ENCODE data around the gene FGD3. TPM values are rescaled to one million over a fixed set of nuclear protein-coding genes. Genes with fewer than 3 reads are reported as not detected.

FGD3 gene
- total and polyA plus RNA-seq, 9 of the 15 experiments (the other 6 are each of a cell fraction or from before 2014, with no cell fraction given): 0.07 to 1.3 (median 0.29) TPM

DNA sequence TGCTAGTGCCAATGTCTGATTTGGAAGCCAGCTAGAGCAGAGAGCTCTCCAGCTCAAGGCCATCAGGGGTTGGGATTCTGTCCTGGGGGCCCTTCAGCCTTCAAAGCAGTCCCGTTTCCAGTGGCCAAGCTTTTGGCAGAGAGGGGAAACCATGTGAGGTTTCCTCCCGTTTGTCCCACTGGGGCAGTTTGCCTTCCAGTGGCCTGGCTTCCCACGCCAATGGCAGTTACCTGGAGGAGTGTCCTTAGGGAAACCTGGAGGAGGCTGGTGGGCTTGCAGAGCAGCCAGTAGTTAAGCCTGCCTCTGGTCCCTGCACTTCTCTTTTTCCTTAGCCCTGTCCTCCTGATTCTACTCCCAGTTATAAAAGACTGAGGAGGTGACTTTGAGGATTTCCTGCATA is 37.7 kb downstream of the FGD3 start (continued):
- TF ChIP-seq, protein P1, sequence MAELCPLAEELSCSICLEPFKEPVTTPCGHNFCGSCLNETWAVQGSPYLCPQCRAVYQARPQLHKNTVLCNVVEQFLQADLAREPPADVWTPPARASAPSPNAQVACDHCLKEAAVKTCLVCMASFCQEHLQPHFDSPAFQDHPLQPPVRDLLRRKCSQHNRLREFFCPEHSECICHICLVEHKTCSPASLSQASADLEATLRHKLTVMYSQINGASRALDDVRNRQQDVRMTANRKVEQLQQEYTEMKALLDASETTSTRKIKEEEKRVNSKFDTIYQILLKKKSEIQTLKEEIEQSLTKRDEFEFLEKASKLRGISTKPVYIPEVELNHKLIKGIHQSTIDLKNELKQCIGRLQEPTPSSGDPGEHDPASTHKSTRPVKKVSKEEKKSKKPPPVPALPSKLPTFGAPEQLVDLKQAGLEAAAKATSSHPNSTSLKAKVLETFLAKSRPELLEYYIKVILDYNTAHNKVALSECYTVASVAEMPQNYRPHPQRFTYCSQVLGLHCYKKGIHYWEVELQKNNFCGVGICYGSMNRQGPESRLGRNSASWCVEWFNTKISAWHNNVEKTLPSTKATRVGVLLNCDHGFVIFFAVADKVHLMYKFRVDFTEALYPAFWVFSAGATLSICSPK (IDR thresholded peaks at IDR 0.05; ENCODE audit: borderline replicate concordance): no peak
- TF ChIP-seq, protein P2, sequence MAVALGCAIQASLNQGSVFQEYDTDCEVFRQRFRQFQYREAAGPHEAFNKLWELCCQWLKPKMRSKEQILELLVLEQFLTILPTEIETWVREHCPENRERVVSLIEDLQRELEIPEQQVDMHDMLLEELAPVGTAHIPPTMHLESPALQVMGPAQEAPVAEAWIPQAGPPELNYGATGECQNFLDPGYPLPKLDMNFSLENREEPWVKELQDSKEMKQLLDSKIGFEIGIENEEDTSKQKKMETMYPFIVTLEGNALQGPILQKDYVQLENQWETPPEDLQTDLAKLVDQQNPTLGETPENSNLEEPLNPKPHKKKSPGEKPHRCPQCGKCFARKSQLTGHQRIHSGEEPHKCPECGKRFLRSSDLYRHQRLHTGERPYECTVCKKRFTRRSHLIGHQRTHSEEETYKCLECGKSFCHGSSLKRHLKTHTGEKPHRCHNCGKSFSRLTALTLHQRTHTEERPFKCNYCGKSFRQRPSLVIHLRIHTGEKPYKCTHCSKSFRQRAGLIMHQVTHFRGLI (CRISPR knock-in tag; IDR thresholded peaks at IDR 0.05): no peak
- TF ChIP-seq, protein P3, sequence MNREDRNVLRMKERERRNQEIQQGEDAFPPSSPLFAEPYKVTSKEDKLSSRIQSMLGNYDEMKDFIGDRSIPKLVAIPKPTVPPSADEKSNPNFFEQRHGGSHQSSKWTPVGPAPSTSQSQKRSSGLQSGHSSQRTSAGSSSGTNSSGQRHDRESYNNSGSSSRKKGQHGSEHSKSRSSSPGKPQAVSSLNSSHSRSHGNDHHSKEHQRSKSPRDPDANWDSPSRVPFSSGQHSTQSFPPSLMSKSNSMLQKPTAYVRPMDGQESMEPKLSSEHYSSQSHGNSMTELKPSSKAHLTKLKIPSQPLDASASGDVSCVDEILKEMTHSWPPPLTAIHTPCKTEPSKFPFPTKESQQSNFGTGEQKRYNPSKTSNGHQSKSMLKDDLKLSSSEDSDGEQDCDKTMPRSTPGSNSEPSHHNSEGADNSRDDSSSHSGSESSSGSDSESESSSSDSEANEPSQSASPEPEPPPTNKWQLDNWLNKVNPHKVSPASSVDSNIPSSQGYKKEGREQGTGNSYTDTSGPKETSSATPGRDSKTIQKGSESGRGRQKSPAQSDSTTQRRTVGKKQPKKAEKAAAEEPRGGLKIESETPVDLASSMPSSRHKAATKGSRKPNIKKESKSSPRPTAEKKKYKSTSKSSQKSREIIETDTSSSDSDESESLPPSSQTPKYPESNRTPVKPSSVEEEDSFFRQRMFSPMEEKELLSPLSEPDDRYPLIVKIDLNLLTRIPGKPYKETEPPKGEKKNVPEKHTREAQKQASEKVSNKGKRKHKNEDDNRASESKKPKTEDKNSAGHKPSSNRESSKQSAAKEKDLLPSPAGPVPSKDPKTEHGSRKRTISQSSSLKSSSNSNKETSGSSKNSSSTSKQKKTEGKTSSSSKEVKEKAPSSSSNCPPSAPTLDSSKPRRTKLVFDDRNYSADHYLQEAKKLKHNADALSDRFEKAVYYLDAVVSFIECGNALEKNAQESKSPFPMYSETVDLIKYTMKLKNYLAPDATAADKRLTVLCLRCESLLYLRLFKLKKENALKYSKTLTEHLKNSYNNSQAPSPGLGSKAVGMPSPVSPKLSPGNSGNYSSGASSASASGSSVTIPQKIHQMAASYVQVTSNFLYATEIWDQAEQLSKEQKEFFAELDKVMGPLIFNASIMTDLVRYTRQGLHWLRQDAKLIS (CRISPR knock-in tag; IDR thresholded peaks at IDR 0.05): no peak

Measured in K562 (cell line).